Femur (tissue), 1 donor: ENCODE measurements around the gene CD19.
A peak's percentile ranks its signal among the peaks of the same experiment; 100 is the strongest.
"Not testable (repeated sequence)": the region's sequence is repeated elsewhere in the genome, so short reads cannot be mapped to it uniquely, and the experiment has no call there.

Experiments
- DNase-seq: peaks from one replicate; pipeline ENCODE4 v3.0.0-alpha.2; 2017

The CD19 gene

GRCh38 chr16:28910086-28911031 is 21.4 kb upstream of the CD19 start:
- no peak for DNase-seq

GRCh38 chr16:28912558-28912957 is 19.2 kb upstream of the CD19 start:
- no peak for DNase-seq

- DNase-seq: no peak
These were observed 17.6 kb upstream of the CD19 start for GRCh38 chr16:28913946-28914724.

GRCh38 chr16:28915181-28915580 is 16.6 kb upstream of the CD19 start:
- DNase-seq: no peak

- no peak for DNase-seq
These were observed 14.7 kb upstream of the CD19 start for GRCh38 chr16:28917095-28917494.

- DNase-seq: no peak
These were observed 13.1 kb upstream of the CD19 start for GRCh38 chr16:28918698-28919097.

- no peak for DNase-seq
These were observed 8.6 kb upstream of the CD19 start for GRCh38 chr16:28923231-28923587.

GRCh38 chr16:28923652-28924398 is 7.9 kb upstream of the CD19 start:
- DNase-seq: peak; percentile 41

GRCh38 chr16:28924399-28924761 is 7.4 kb upstream of the CD19 start:
- DNase-seq: no peak

GRCh38 chr16:28924762-28925385 is 6.9 kb upstream of the CD19 start, which contains the start of gene RABEP2:
TSS of gene RABEP2 (minus strand) at chr16:28925238. CDS start at chr16:28925163, 75 bp downstream.
- DNase-seq: peak; percentile 97

- peak; percentile 92 for DNase-seq
These were observed 6.2 kb upstream of the CD19 start for GRCh38 chr16:28925386-28926228.

GRCh38 chr16:28926284-28926683 is 5.5 kb upstream of the CD19 start:
- not testable (repeated sequence) for DNase-seq

- no peak for DNase-seq
These were observed 4.0 kb upstream of the CD19 start for GRCh38 chr16:28927815-28928214.

- DNase-seq: no peak
These were observed 1.6 kb upstream of the CD19 start for GRCh38 chr16:28930203-28930602.

- DNase-seq: peak; percentile 40
These were observed 1.1 kb upstream of the CD19 start for GRCh38 chr16:28930652-28931051.

- DNase-seq: no peak
These were observed 769 bp downstream of the CD19 start for GRCh38 chr16:28932339-28933141.

- DNase-seq: no peak
These were observed 1.4 kb downstream of the CD19 start for GRCh38 chr16:28933171-28933570.

- no peak for DNase-seq
These were observed 3.6 kb downstream of the CD19 start for GRCh38 chr16:28935346-28935745.

GRCh38 chr16:28935924-28936783 is 4.4 kb downstream of the CD19 start:
- DNase-seq: peak; percentile 82

GRCh38 chr16:28936784-28937155 is 5.0 kb downstream of the CD19 start:
- no peak for DNase-seq
